GOT3 (cell line): ENCODE measurements around the gene CLCF1.

Experiments used
- DNase-seq: peaks from one replicate; lab custom pipeline; 2025; ENCODE audit warnings: mixed read lengths; lab: John Stamatoyannopoulos, UW

The CLCF1 gene

DNA sequence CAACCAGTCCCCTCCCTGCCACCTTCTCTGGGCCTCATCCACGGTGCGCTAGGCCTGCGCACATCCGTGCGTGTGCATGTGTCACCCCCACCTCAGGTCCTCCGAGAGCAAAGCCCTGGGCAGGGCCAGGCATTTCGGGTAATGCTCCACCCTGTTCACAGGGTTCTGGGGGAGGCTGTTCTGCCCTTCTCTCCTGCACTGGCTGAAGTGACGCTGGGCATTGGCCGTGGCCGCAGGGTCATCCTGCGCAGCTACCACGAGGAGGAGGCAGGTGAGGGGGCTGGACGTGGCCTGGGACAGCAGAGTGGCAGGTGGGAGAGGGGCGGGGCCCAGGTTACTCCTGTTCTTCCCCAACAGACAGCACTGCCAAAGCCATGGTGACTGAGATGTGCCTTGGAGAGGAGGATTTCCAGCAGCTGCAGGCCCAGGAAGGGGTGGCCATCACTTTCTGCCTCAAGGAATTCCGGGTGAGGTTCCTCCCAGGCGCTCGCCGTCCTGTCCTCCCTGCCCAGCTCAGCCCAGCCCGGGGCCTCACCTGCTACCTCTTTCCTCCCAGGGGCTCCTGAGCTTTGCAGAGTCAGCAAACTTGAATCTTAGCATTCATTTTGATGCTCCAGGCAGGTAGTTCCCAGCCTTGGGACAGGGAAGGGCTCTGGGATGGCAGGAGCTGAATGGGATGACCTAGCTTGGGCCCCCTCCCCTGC lies 22.3 kb upstream of the CLCF1 start:
- no peak for DNase-seq

DNA sequence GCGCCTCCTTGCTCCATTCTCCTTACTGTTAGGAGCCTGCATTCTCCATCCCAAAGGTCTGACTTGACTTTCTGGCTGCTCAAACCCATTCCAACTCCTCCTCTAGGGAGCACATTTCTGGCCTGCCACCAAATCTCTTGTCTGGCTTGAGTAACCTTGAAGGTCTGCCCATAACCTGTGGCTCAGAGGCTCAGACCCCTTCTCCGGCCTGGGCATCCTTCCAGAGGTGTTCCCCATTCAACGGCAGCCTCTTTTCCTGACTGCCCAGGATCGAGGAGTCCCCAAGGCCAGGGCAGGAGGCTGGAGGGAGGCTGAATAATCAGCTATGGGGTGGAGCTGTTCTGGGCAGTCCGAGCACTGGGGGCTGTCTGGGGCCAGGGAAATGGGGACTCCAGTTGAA lies 20.6 kb upstream of the CLCF1 start:
- DNase-seq, result no peak

DNA sequence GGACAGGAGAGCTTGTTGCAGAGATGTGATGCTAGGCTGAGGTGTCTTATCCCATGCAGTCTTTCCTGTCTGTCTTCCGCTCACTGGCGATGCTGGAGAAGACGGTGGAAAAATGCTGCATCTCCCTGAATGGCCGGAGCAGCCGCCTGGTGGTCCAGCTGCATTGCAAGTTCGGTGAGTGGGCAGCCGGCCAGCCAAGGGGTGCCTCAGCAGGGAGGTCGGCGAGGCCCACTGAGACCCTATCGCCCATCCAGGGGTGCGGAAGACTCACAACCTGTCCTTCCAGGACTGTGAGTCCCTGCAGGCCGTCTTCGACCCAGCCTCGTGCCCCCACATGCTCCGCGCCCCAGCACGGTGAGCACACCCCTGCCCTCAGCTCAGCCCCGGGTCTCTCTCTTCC lies 20.0 kb upstream of the CLCF1 start:
- no peak for DNase-seq

DNA sequence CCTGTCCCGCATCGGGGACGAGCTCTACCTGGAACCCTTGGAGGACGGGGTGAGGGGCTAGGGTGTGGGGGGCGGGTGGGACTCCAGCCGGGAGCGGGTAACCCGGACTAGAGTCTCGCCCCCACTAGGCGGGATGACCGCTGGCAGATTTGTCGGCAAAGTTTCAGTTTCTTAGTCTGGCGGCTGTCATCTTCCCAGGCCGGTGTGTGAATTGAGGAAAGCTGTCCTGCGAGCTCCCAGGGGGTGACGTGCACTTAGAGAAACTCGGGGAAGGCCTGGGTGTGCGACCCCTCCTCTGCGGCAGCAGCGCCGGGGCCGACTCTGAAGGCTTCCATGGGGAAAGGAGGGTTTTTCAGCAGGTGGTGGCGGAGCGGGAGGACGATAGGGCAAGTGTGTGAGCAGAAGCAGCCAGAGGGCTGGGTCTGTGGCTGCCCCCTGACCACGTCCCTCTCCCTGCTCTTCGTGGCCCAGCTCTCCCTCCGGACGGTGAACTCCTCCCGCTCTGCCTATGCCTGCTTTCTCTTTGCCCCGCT lies 18.9 kb upstream of the CLCF1 start:
- no peak for DNase-seq

DNA sequence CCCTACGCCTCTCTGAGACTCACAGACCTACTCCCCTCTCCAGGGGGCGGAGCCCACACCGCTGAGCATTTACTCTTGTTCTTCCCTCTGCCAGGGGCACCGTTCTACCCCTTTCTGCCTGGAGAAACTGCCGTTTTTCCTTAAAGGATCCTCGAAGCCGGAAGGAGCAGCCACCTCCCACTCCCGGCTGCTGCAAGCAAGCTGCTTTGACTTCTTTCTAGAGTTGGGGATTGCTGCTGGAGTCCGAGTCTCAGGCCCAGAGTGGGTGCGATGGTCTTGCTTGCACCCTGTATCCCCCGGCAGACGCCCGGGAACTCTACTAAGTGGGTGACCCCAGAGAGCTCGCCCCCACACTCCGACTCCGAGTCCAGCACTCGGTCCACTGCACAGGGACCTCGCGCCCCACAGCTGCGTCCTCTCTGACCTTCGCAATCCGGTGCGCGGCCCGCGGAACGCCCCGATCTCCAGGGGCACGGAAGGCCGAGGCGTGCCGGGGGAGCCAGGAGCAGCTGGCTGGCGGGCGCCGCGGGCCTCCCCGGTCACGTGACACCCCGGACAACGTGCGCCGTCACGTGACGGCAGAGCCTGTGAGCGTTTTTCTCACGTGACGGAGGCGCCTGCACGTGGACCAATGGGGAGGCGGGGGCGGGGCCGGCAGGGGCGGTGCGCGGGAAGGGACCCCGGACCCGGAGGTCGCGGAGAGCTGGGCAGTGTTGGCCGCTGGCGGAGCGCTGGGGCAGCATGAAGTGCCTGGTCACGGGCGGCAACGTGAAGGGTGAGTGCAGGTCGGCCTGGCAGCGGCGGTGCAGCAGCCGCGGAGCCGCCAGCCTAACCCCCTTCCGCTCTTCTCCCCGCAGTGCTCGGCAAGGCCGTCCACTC lies 18.1 kb upstream of the CLCF1 start, which contains the start of gene RAD9A:
TSS of gene RAD9A (plus strand) at position 683 of the 879 bp plus-strand sequence. CDS start at position 742, 59 bp downstream.
- peak; percentile 48 for DNase-seq

DNA sequence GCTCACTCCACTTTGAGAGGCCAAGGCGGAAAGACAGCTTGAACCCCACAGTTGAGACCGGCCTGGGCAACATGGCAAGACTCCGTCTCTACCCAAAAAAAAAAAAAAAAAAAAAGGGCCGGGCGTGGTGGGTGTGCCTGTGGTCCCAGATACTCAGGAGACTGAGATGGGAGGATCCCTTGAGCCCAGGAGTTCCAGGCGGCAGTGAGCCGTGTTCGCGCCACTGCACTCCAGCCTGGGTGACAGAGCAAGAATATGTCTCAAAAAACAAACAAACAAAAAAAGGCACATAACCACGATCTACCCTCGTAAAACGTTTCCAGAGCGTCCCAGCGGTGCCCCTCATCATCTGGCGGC lies 17.5 kb upstream of the CLCF1 start:
- no peak for DNase-seq

DNA sequence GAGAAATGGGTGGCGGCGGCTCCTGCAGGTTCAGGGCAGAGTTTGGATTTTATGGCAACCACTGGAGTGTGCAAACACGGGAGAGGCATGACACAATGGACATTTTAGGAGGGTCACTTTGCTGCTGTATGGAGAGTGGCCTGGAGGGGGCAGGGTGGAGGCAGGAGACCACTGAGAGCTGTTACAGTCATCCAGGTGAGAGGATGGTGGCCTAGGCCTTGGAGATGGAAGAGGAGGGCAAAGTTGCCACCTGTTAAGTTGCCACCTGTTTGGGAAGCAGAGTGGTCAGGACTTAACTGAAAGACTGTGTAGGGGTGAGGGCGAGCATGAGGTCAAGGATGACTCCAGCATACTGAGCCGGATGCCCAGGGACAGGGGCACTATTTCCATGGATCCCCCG lies 16.1 kb upstream of the CLCF1 start:
- no peak for DNase-seq

DNA sequence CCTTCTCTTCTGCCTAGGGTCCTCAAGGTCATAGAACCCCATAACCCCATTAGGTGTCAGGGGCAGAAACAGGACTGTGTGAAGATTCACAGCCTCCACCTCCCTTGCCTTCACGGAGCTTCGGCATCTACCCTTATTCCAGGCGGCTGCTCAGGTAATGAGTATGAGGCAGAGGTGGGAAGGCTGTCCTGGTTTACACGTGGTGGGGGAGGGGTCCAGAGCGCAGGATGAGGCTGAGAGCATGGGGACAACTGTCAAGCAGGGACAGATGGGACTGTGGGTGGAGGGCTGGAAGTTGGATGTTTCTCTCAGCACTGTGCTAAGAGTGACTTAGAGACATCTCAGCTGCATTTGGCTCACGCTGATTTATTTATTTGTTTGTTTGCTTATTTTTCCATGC lies 14.1 kb upstream of the CLCF1 start:
- DNase-seq, result no peak

DNA sequence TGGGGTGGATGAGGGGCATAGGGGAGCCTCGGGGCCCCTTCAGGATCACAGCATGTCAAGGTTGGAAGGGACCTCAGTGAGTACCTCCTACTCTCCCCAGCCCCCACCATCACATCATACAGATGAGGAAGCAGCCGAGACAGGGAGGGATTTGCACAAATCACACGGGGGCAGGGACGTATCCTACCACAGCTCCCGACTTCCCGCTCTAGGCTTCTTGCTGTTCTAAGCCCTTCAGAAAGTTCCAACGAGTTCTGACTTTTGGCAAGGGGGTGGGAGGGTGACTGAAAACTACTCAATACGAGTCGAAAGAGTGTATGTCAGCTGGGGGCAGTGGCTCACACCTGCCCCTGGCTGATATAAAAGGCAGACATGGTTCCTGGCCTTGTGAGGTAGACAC lies 13.7 kb upstream of the CLCF1 start:
- no peak for DNase-seq

DNA sequence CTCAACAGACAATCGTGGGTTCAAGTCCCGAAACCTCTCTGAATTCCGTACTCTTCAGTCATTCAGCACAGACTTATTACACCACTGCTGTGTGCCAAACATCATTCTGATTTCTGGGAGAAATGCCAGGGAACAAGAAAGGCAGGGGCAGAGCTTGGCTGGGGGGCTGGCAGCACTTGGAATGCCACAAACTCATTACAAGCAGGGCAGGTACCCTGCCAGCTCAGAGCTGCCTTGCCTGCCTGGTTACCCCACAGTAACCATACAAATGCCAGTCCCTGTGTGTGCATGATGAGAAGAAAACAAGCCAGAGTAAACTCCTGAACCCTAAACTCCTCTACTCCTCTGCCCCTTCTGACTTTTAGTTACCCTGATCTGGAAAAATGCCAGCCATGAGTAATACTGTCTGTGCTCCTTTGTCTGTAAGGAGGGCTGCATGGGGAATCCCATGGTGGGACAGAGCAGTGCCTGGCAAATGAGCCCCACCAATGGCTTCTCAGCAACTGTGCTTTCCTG lies 11.5 kb upstream of the CLCF1 start:
- DNase-seq, result no peak

DNA sequence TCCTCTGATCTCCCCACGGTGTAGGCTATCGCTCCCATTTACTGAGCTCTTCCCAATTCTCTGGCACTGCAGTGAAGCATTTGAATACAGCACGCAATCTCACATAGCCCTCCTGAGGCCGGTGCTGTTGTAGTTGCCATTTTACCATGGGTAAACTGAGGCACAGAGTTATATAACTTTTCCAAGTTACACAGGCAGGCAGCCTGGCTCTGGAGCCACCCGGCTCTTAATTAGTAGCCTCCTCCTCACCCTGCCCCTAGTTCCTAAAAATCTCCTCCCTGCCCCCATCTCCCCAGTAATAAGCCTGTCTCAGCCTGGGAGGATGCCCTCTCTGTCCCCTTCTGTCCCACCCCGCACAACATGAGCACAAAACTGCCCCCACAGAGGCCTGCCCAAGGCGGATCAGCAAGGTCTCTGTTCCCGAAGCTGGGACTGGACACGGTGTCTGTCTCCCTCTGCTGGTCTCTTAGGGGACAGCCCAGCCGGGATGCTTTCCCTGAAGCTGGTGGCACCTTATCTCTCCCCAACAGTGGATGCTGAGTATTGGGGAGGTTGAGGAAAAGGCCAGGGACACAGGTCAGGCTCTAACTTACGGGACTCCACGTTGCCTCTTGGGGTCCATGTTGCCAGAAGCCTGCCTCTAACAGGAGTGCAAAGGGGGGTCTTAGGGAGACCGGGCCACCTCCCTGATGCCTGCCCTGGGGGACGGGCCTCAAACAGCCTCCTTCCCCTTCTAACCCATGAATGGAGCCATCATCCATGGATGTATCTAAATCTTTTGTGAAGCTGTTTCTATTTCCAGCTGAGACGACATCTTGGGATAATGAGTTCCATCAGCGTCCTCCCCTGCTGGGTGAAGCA lies 9.1 kb upstream of the CLCF1 start:
- DNase-seq, result peak; percentile 50

DNA sequence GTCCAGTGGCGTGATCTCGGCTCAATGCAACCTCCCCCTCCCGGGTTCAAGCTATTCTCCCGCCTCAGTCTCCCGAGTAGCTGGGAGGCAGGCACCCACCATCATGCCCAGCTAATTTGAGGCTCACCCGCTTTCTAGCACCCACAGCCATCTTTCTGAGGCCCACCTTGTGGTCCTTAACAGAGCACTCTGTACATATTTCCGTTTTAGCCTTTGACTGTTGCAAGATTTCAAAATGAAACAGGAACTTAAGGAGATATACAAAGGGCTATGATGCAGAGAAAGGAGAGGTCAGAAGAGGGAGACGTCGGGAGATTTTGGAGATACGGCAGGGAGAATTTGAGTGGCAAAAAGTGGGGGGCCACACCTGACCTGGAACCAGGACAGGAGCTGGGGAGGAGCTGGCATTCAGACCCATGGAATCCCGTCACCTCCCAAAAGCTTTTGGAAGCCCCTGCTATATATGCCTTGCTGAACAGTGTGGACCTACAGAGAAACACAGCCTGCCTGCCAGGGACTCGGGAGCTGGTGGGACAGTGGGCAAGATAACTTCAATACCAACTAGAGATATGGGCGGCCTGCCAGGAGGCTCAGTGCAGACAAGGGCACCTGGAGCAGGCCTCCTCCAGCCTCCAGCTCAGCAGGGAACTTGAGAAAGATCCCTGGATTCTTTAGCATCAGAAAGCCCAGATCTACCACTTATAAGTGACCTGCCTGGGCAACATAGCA lies 8.0 kb upstream of the CLCF1 start:
- no peak for DNase-seq

DNA sequence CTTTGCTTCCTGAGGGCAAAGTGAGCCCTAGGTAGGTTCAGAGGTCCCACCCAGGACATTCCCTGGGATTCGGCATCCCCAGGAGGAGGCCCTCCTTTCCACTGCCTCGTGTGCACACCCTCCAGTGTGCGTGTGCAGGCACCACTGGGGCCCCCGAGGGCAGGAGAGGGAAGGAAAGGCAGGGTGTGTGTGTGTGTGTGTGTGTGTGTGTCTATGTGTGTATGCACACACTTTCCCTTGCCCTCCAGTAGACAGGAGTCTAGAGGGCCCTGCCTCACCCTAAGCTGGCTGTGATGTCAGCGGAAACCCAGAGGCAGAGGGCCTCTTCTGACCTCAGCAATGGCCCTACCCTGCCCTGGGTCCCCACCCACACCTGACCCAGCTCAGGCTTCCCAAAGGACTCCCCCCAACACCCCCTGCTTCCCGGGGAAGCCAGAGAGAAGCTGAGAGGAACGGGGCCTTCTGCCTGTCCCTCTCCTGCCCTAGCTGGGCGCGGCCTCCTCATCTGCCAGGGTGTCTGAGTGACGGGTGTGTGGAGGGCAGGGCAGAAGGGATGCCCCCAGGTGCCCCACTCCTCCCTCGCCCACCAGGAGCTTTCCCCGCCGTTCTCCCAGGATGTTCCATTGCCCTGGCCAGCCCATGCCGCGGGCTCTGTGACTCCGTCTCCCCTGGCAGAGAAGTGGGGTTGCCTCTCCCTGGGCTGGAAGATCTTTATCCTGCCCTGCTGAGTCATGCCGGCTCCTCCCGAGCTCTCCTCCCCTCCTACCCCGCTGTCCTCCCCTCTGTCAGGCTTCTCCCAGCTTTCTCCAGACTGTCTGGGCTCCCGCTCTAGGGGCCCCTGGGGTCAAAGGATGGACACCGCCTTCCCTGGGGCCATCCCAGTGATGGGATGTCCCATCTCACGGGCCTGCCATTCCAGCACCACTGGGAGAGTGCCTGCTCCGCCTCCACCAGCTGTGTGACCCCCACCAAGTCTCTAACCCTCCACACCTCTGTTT lies 6.0 kb upstream of the CLCF1 start:
- DNase-seq, result no peak

DNA sequence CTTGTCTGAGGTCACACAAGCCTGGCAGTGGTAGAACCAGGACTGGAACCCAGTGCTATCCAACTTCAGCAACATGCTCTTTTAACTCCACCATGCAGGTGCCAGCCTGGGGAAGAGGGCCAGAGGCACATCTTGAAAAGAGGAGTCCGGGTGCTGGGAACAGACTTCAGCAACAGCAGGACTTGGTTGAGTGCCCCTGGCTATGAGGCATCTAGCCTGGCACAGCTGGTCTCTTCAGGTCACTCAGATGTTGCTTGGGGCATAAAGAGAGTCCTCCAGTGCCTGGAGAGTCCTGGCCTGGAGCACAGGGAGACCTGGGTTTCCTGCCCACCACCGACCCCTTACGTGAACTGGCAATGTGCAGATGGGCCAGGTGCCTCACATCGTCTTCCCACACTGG lies 5.1 kb upstream of the CLCF1 start:
- DNase-seq, result no peak

DNA sequence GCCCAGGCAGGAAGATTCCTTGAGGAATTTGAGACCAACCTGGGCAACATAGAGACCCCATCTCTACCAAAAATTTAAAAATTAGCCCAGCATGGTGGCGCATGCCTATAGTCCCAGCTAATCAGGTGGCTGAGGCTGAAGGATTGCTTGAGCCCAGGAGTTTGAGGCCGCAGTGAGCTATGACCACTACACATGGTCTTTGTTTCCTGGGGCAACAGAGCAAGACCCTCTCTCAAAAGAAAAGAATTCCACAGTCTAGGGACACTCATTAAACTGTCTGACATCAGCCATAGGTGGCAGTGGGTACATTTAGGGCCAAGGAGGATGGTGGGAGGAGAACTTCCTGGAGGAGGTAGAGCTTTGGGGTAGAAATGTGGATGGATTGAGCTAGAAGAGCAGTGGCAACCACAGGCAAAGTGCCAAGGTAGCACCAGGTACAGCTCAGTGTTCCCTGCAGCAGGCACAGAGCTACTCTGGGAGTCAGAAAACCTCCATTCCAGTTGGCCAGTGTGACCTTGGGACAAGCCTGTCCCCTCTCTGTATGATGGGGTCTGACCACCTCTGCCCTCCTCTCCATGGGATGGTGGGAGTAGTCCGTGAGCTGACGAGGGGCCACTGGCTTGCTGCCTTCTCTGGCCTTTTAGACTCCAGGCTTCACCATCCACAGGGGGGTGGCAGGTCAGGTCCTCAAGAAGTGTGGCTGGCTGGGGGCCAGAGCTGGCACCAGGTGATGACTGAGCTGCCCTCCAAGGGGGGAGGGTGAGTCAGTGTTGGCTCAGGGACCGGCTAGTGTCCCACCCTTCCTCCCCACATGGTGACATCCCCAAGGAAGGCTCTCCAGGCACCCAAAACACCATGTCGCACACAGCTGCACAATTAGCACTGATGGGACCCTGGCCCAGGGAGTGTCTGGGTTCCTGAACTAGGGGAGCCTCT lies 3.7 kb upstream of the CLCF1 start:
- DNase-seq, result no peak

DNA sequence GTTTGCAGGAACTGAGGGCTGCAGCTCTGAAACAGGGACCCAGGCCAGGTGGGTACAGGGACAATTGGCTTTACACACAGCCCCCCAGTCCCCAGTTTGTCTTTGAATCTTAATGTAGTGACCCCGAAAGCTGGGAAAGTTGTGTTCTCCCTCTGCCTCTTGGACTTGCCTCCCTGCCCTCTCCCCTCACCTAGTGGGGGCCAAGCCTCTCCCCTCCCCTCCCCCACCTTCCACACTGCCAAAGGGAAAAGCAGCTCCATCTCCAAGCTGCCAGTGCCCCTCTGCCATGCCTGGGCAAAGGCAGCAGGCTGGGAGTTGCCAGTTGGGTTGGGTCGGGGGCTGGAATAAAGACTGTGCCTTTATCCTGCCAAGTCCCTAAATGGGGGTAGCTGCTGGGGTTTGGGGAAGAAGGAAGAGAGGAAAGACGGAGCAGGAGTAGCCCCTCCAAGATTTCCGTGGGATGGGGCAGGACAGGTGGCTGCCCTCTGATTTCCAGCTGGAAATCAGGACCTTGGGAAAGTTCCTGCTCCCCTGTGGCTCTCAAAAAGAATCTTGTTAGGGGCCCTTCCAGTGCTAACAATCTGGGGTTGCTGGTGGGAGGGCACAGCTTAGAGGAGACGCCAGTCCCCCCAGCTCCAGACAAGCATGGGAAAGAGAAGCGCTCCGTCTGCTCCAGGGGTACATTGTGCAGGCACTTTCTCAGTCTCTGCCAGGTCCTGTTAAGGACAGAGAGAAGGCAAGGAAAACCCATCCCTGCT lies 2.8 kb upstream of the CLCF1 start:
- no peak for DNase-seq

DNA sequence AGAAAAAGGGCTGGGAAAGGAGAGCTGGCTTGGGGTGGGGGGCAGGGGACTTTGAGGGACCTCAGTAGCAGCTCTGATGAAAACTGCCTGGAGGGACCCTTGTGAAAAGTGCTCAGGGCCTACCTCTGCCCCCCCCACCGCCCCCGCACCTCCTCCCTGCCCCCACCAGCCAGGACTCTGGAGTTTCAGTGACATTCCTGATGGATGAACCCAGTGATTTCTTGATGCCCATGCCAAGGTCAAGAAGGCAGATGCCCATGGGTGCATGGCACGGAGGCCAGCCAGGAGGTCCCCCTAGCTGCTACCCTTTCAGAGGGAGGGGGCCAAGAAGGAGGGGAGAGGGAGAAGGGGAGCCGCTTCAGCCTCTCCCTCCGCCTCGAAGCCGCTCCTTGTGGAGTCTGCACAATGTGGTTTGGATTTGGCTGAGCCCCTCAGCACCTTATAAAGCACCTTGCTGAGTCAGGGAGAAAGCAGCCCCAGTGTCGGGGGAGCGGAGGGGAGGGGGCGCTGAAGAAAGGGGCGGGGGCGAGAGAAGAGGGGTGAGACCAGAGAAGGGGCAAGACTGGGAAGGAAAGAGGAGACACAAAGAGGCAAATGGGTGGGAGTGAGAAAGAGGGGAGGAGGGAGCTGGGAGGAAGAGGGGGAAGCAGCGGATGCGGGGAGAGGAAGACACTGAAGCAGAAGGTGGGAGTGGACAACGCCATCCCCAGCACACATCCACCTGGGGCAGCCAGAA lies 2.1 kb upstream of the CLCF1 start:
- no peak for DNase-seq
